GM23248 (cell line): ENCODE measurements around the gene HBZ. TPM values are rescaled to one million over a fixed set of nuclear protein-coding genes. Genes with fewer than 3 reads are reported as not detected.
"Not testable (repeated sequence)": the region's sequence is repeated elsewhere in the genome, so short reads cannot be mapped to it uniquely, and the experiment has no call there.

Experiments used
- DNase-seq: peaks from one replicate; pipeline ENCODE4 v3.0.0-alpha.2; 2015
- H2AFZ ChIP-seq: fragments of 200-600 bp; sonication (generic); 2 replicates; pipeline ENCODE4 v1.6.1; 2016; ENCODE audit warnings: antibody characterized with exemption
- H3F3A ChIP-seq: fragments of 200-600 bp; sonication (generic); 2 replicates; pipeline ENCODE4 v1.6.1; 2016; ENCODE audit warnings: mild to moderate bottlenecking, antibody characterized with exemption, mixed run types; ENCODE audit not compliant: insufficient read depth
- H3K27ac ChIP-seq: fragments of 200-600 bp; sonication (generic); 2 replicates; pipeline ENCODE4 v1.5.1; 2016; ENCODE audit warnings: mild to moderate bottlenecking
- H3K27me3 ChIP-seq: fragments of 200-600 bp; sonication (generic); replicated peaks from 2 replicates; pipeline ENCODE4 v1.6.1; 2016; ENCODE audit warnings: mild to moderate bottlenecking; ENCODE audit not compliant: insufficient read depth
- H3K36me3 ChIP-seq: fragments of 200-600 bp; sonication (generic); 2 replicates; pipeline ENCODE4 v1.6.1; 2016; ENCODE audit warnings: low read depth, mild to moderate bottlenecking
- H3K4me1 ChIP-seq: fragments of 200-600 bp; sonication (generic); 2 replicates; pipeline ENCODE4 v1.6.1; 2016; ENCODE audit warnings: mild to moderate bottlenecking; ENCODE audit not compliant: insufficient read depth
- H3K4me2 ChIP-seq: fragments of 200-600 bp; sonication (generic); one replicate; pipeline ENCODE4 v1.6.1; 2016; ENCODE audit warnings: mild to moderate bottlenecking; ENCODE audit not compliant: unreplicated experiment
- H3K4me3 ChIP-seq: fragments of 200-600 bp; sonication (generic); 2 replicates; pipeline ENCODE4 v1.5.1; 2016; ENCODE audit warnings: mild to moderate bottlenecking
- H3K79me2 ChIP-seq: fragments of 200-600 bp; sonication (generic); 2 replicates; pipeline ENCODE4 v1.6.1; 2016; ENCODE audit warnings: mild to moderate bottlenecking; ENCODE audit not compliant: insufficient read depth
- H3K9ac ChIP-seq: fragments of 200-600 bp; sonication (generic); 2 replicates; pipeline ENCODE4 v1.6.1; 2016; ENCODE audit warnings: mild to moderate bottlenecking
- H3K9me2 ChIP-seq: fragments of 200-600 bp; sonication (generic); 2 replicates; pipeline ENCODE4 v1.6.1; 2016; ENCODE audit warnings: mixed run types, mild to moderate bottlenecking, moderate library complexity; ENCODE audit not compliant: insufficient read depth
- H3K9me3 ChIP-seq: fragments of 200-600 bp; sonication (generic); one replicate; pipeline ENCODE4 v1.6.1; 2017; ENCODE audit warnings: low read depth
- H4K20me1 ChIP-seq: fragments of 200-600 bp; sonication (generic); 2 replicates; pipeline ENCODE4 v1.6.0; 2016; ENCODE audit not compliant: insufficient read depth
- EZH2 ChIP-seq: fragments of 200-600 bp; sonication (generic); IDR thresholded peaks from 2 replicates; pipeline ENCODE4 v1.6.1; 2018; ENCODE audit warnings: antibody characterized with exemption, mild to moderate bottlenecking; ENCODE audit not compliant: insufficient read depth, poor library complexity, severe bottlenecking
- EZH2phosphoT487 ChIP-seq: fragments of 200-600 bp; sonication (generic); IDR thresholded peaks from 2 replicates; pipeline ENCODE4 v1.6.1; 2018; ENCODE audit warnings: antibody characterized with exemption, moderate library complexity, mild to moderate bottlenecking, low read depth; ENCODE audit not compliant: insufficient read depth
- WGBS, 2 experiments: methylation state at CpG; one replicate each; pipeline ENCODE4 v1.1.6; 2015 to 2017; ENCODE audit warnings: low lambda C conversion rate in 2 of 2, low coverage in 1 of 2; ENCODE audit errors: missing lambda C conversion rate in 2 of 2; 5-methylcytosine and 5-hydroxymethylcytosine counted together
- in situ Hi-C: fragments of 300-500 bp; cut with MboI; formaldehyde crosslinking; loops from 2 replicates; pipeline ENCODE4 v1.15.0; 2020
- polyA plus RNA-seq: library from polyadenylated mRNA; unstranded; fragments of >200 nt; fragmentation: Nextera tagmentation; extraction: Ambion mirVana; gene quantifications from 2 replicates; pipeline ENCODE4 v1.2.1, GENCODE V29; 2016
- total RNA-seq: library from RNA; depleted of rRNA; stranded (reverse); fragments of >200 nt; shearing (Covaris generic); gene quantifications from 2 replicates; pipeline ENCODE4 v1.2.3, GENCODE V29; 2014

HBZ gene
- total and polyA plus RNA-seq, 2 experiments from 2014 or later = not detected

DNA sequence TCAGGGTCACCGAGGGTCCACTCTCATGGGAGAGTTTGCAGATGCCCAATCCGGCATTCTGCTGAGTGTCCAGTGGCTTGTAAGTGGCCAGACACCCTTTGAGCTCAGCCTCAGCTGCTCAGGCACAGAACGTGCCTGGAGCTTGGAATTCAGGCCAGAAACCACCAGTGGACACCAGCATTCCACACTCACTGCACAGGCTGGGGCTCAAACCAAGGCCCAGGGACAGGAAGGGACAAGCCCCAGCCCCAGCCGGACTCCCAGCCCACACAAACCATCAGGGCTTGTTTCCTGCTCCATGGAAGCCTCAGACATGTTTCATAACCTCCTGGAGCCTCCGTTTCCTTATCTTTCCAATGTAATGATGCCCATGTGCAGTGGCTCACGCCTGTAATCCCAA is 9.0 kb upstream of the HBZ start:
- no peak overlapping the region for H3K9ac ChIP-seq
- no peaks in the 10 kb centered on the region for H3K9me3 ChIP-seq
- no peak for DNase-seq
- 52 to 57% methylated on average over 6 of the region's 6 CpGs for whole genome bisulfite sequencing, 2 experiments
- no peaks in the 10 kb centered on the region for H4K20me1 ChIP-seq
- no peaks in the 10 kb centered on the region for H3K9me2 ChIP-seq
- no peak overlapping the region for H3K27ac ChIP-seq
- no peaks in the 10 kb centered on the region for H3K27me3 ChIP-seq
- in situ Hi-C loops = no loop called here
- no peaks in the 10 kb centered on the region for H3K79me2 ChIP-seq
- TF ChIP-seq EZH2 (no peak), EZH2phosphoT487 (no peak)
- H3F3A ChIP-seq = no peaks in the 10 kb centered on the region
- no peak overlapping the region for H2AFZ ChIP-seq
- H3K4me3 ChIP-seq = no peak overlapping the region
- no peak overlapping the region for H3K4me2 ChIP-seq
- no peaks in the 10 kb centered on the region for H3K36me3 ChIP-seq
- no peaks in the 10 kb centered on the region for H3K4me1 ChIP-seq

DNA sequence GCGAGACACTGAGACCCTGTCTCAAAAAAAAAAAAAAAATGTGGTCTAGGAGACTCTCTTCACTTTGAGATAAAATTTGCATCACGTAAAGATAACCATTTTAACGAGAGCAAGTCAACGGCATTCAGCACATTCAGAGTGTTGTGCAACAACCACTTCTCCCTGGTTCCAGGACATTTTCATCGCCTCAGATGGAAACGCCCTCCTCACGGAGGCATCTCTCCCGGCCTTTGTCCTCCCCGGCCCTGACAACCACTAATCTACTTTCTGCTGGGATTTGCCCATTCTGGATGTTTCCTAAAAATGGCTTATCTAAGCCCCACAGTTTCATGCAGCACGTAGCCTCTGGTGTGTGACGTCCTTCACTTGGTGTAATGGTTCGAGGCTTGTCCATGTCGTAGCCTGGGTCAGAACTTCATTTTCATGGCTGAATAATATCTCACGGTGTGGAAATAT is 7.6 kb upstream of the HBZ start:
- DNase-seq = no peak
- TF ChIP-seq EZH2 (no peak), EZH2phosphoT487 (no peak)

DNA sequence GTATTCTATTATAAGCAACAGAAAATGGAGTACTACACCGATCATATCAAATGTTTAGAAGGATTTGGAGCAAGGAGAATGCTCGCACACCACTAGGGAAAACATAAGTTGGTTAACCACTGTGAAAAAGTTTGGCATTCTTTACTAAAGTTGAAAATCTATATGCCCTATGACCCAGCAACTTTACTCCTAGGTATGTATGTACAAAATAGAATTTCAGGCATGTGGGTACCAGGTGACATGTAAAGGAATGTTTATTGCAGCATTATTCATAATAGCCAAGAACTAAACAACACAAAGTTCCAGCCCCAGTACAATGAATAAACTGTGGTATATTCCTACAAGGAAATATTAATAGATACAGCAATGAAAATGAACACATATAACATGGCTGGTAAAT is 5.8 kb upstream of the HBZ start:
- DNase-seq = no peak
- H3K27me3 ChIP-seq = peaks cover 4% of the 10 kb centered on the region; the same call in 1 of the 2 replicates
- H3K9me3 ChIP-seq = no peaks in the 10 kb centered on the region
- H3K4me2 ChIP-seq = no peak overlapping the region
- no peak for TF ChIP-seq EZH2
- TF ChIP-seq EZH2phosphoT487 = no peak
- no peaks in the 10 kb centered on the region for H4K20me1 ChIP-seq
- H3F3A ChIP-seq = no peaks in the 10 kb centered on the region
- no peak overlapping the region for H3K4me3 ChIP-seq
- no peaks in the 10 kb centered on the region for H3K4me1 ChIP-seq
- H3K27ac ChIP-seq = no peak overlapping the region
- H3K36me3 ChIP-seq = no peaks in the 10 kb centered on the region
- WGBS, 2 experiments = 81 to 86% methylated on average over 2 of the region's 2 CpGs
- in situ Hi-C loops = no loop called here
- H3K79me2 ChIP-seq = no peaks in the 10 kb centered on the region
- no peak overlapping the region for H2AFZ ChIP-seq
- no peak overlapping the region for H3K9ac ChIP-seq
- no peaks in the 10 kb centered on the region for H3K9me2 ChIP-seq

More for the DNA sequence above, 7.6 kb upstream of the HBZ start:
- Histone ChIP-seq H3F3A (no peaks in the 10 kb centered on the region), H3K9me3 (no peaks in the 10 kb centered on the region), H3K4me2 (no peak overlapping the region), H4K20me1 (no peaks in the 10 kb centered on the region), H2AFZ (no peak overlapping the region), H3K4me3 (no peak overlapping the region), H3K4me1 (no peaks in the 10 kb centered on the region), H3K9ac (no peak overlapping the region), H3K9me2 (no peaks in the 10 kb centered on the region), H3K27me3 (no peaks in the 10 kb centered on the region), H3K27ac (no peak overlapping the region), H3K36me3 (no peaks in the 10 kb centered on the region), H3K79me2 (no peaks in the 10 kb centered on the region)
- in situ Hi-C loops = no loop called here
- 71 to 76% methylated on average over 14 of the region's 14 CpGs for WGBS, 2 experiments

DNA sequence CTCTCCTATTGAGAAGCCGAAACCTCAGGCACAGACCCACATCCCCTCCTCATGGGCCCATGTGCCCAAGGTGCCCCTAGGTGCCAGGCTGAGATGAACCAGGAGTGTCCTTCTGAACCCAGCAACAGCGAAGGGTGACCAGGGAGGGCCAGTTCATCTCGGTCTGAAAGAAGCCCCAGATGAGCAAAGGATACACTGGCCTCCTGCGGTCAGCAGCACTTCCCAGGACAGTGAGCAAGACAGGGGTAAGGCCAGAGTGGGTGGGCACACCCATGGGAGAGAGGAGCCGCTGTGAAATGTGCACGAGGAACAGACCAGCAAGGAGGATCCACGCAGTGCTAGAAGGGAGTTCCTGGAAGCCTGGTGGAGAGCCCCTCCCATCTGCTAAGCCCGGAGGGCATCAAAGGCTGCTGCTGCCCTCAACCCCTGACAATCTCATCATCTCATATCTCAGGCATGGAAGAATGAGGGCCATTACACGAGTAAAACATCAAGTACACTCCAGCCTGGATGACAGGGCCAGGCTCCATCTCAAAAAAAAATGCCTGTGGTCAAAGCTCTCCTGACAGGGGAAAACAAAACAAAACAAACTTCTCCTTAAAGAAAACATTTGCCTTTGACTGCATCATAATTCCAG is 3.3 kb upstream of the HBZ start:
- in situ Hi-C loops = no loop called here
- H3K9me3 ChIP-seq = no peaks in the 10 kb centered on the region
- DNase-seq = peak; percentile 23
- H3K79me2 ChIP-seq = no peaks in the 10 kb centered on the region
- peaks cover 4% of the 10 kb centered on the region; the same call in 1 of the 2 replicates for H3K27me3 ChIP-seq
- H3K4me3 ChIP-seq = no peak overlapping the region
- no peak for TF ChIP-seq EZH2
- TF ChIP-seq EZH2phosphoT487 = no peak
- no peaks in the 10 kb centered on the region for H3K4me1 ChIP-seq
- H3K36me3 ChIP-seq = no peaks in the 10 kb centered on the region
- H3K4me2 ChIP-seq = no peak overlapping the region
- no peak overlapping the region for H2AFZ ChIP-seq
- no peak overlapping the region for H3K9ac ChIP-seq
- no peaks in the 10 kb centered on the region for H3F3A ChIP-seq
- 45 to 50% methylated on average over 9 of the region's 9 CpGs for WGBS, 2 experiments
- no peaks in the 10 kb centered on the region for H3K9me2 ChIP-seq
- no peaks in the 10 kb centered on the region for H4K20me1 ChIP-seq
- H3K27ac ChIP-seq = no peak overlapping the region

DNA sequence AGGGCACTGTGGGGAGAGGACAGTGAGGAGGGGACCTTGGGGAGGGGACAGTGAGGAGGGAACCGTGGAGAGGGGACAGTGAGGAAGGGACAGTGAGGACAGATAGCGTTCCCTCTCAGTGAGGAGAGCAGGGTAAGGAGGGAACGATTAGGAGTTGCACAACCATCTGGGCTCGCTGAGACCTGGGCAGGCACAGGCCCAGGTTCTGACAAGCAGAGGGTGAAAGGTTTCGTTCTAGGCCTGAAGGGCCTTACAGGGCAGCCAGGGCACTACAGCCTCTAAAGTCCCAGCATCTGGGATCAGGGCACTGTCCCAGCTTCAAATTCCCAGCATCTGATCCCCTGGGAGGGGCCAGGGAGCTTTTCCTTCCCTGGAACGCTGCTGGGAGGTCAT is 681 bp downstream of the HBZ start:
- H3K9me3 ChIP-seq, H3K4me1 ChIP-seq, H3F3A ChIP-seq, H3K79me2 ChIP-seq, H3K9me2 ChIP-seq, DNase-seq, H2AFZ ChIP-seq, H3K36me3 ChIP-seq, H3K4me3 ChIP-seq, in situ Hi-C loops, H3K4me2 ChIP-seq, H3K27ac ChIP-seq, H4K20me1 ChIP-seq, H3K9ac ChIP-seq: not testable (repeated sequence)
- 36 to 100% methylated on average over 1 to 4 of the region's 6 CpGs for WGBS, 2 experiments
- peaks cover 23% of the 10 kb centered on the region for H3K27me3 ChIP-seq

DNA sequence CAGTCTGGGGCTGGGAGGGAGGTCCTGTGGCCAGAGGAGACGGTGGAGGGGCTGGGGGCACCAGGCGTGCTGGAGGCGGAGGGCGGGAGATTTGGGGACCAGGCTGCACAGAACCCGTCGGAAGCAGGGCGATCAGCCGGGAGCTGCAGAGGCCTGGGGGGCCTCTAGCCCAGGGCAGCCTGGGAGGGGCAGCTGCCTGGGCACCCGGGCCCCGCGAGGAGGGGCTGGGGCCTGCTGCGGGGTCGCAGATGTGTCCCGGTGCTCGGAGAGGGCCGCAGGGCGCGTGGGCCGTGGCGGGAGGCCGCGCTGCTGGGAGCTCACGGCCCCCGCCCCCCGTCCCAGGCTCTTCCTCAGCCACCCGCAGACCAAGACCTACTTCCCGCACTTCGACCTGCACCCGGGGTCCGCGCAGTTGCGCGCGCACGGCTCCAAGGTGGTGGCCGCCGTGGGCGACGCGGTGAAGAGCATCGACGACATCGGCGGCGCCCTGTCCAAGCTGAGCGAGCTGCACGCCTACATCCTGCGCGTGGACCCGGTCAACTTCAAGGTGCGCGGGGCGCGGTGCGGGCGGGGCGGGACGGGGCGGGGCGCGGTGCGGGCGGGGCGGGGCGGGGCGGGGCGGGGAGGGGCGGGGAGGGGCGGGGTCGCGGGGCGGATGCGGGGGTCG is 1.2 kb downstream of the HBZ start:
- WGBS, 2 experiments = no CpG with 5 or more reads among the region's 74 CpGs
- H3K27ac ChIP-seq, H3K4me2 ChIP-seq, H3K79me2 ChIP-seq, H3K9me2 ChIP-seq, H3K36me3 ChIP-seq, DNase-seq, H3K9ac ChIP-seq, H3F3A ChIP-seq, H4K20me1 ChIP-seq, in situ Hi-C loops, H2AFZ ChIP-seq, H3K4me1 ChIP-seq, H3K4me3 ChIP-seq, H3K9me3 ChIP-seq: not testable (repeated sequence)
- peaks cover 23% of the 10 kb centered on the region for H3K27me3 ChIP-seq
